ENCODE measurements around the gene TWNK.

The TWNK gene

GRCh38 chr10:100996678-100997359, 9.5 kb downstream of the TWNK start:
- TF ChIP-seq CTCF (IDR thresholded peaks at IDR 0.05; ENCODE audit: low read depth, low read length, missing control alignments) = no peak

DNA sequence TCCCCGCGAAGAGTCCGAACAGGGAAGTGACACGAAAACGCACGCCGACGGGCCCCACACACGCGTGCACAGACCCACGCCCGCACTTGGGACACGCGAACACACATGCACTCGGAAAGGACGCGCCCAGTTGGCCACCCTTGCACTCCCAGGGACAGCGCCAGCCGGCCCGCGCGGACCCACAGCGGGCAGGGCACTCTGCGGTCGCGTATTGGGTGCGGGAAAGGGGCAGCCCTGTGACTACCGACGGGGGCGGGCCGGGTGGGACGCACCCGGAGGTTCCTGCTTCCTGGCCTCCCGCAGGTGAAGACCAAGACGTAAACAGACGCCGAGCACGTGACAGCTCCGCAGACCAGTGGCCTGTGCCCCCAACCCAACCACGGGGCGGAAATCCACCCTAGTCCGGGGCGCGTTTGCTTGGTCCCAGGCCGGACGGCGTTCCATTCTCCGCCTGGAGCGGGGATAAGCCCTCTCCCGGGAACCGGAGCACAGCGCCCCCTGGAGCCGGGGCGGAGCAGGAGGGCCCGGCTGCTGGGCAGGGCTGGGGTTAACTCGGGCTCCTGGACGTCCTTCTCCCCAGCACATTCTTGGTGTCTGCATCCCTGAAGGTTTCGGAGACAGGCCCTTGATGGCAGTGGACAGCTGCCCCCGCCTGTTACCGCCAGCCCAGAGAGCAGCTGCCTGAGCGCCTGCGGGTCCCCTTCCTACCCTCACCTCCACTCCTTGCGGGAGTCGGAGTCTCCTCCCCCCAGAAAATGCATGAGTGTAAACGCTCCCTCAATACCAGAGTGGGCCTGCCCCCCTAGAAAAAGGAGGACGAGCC, 10.2 kb downstream of the TWNK start:
- peak; percentile 87 for TF ChIP-seq CTCF (IDR thresholded peaks at IDR 0.05; ENCODE audit: low read depth, low read length, missing control alignments)
- H3K4me3 ChIP-seq (ENCODE audit: low read depth, low read length) = peak overlapping the region; percentile 87
- peak; percentile 46 for DNase-seq (ENCODE audit: low read depth)

More at GRCh38 chr10:100996678-100997359, 9.5 kb downstream of the TWNK start:
- peak overlapping the region; percentile 87 for H3K4me3 ChIP-seq (ENCODE audit: low read depth, low read length)
- no peak for DNase-seq (ENCODE audit: low read depth)

DNA sequence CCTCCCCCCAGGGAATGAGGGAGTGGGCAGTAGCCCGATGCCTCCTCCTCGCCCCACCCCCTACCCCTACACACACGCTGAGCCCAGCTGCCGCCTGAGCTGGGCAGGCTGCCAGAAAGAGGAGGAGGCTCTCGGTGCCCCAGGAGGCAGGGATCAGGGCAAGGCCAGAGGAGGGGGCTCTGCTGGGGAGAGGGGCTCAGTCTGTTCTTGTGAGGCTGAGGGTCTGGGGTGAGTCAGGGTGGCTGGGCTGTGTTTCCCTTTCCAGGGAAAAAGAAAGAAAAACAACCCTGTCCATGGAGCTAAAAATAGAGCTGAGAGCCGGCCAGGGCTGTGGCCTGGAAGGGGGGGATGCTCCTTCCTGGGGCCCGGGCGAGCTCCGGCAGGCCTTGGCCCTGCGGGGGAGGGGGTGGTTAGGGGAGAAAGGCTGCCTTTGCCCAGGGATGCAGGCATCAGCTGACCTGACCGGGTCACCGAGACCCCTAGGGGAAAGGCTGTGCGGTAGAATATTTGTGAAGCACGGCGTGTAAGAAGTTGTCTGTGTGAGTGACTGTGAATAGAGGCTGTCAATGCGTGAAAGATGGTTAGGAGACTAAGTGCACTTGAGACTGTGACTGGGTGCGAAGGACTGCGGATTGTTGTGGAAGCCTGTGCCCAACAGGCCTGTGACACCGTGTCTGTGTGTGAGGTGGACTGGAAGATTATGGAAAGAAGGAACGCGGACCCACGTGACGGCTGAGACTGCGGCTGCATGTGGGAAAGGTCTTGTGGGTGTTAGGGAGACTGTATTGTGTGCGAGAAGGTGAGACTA, 11.0 kb downstream of the TWNK start:
- H3K4me3 ChIP-seq (ENCODE audit: low read depth, low read length) = peak overlapping the region; percentile 87
- no peak for DNase-seq (ENCODE audit: low read depth)
- TF ChIP-seq CTCF (IDR thresholded peaks at IDR 0.05; ENCODE audit: low read depth, low read length, missing control alignments) = no peak

DNA sequence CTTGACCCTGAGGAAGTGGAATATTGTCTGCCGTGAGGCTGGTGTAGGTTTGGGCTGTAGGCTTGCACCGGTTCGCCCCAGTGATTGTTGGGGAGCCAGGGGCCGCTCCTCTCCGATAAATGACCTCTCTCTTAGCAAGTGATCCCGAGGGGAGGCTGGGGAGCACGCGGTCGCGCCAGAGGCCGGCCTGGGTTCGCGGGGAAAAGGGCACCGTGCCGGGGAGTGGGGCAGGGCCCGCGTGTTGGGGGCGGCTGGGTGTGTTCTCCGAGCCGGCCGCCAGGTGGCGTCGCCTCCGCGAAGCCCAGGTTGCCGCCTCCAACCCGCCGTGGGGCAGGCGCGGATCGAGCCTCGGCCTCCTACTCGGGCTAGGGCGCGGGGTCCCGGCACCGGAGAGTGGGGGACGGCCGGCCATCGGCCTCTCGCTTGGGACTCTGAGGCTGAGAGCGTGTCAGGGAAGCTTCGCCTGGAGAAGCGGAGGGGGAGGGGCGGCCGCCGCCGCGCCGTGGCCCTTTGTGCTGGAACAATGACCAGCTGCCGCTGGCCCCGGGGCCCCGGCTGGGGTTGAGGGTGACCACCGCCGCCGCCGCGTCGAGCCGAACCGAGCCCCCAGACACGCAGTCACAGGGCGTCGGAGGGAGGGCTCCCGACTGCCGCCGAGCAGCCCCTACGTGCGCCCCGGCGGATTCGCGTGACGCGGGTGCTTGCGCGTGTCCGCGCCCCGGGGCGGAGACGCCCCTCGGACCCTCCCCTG, 11.8 kb downstream of the TWNK start:
- peak overlapping the region; percentile 87 for H3K4me3 ChIP-seq (ENCODE audit: low read depth, low read length)
- DNase-seq (ENCODE audit: low read depth) = no peak
- TF ChIP-seq CTCF (IDR thresholded peaks at IDR 0.05; ENCODE audit: low read depth, low read length, missing control alignments) = peak; percentile 86

DNA sequence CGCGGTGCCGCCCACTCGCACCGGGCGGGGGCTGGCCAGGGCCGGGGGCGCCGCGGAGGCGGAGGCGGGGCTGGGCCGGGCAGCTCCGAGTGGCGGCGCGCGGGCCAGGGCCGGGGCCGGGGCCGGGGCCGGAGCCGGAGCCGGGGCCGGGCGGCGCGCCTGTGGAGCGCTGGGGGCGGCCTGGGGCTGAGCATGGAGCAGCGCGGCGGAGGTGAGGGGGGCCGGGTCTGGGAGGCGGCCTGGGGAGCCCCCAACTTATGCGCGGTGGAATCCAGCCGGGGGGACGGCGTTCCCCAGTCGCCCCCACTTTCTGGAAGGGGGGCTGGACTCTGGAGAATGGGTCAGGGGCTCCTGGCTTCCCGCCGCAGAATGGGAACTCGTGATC, 12.4 kb downstream of the TWNK start, which contains the start of gene LZTS2:
LZTS2 (plus strand) TSS at position 67 of the 385 bp plus-strand sequence. CDS start 2,731 bp downstream, outside the sequence.
- H3K4me3 ChIP-seq (ENCODE audit: low read depth, low read length) = peak within 1 kb of the TSS; percentile 87
- no peak for DNase-seq (ENCODE audit: low read depth)
- no peak for TF ChIP-seq CTCF (IDR thresholded peaks at IDR 0.05; ENCODE audit: low read depth, low read length, missing control alignments)

Data from GM12864 (cell line).